Measurements from ENCODE around the gene ZNF503. TPM values are rescaled to one million over a fixed set of nuclear protein-coding genes. Genes with fewer than 3 reads are reported as not detected.

The ZNF503 gene
- total and polyA plus RNA-seq, 7 donors, result 1.1 to 5.7 (median 2.3) TPM

- Histone ChIP-seq H3K36me3 (ENCODE audit: insufficient read depth in 1 of 2, low read depth in 1 of 2) (no peaks in the 10 kb centered on the region), H3K9me3 (no peaks in the 10 kb centered on the region), H3K27me3 (ENCODE audit: insufficient read depth in 3 of 3, low read length in 2 of 3) (peaks cover 0 to 73% (median 4%) of the 10 kb centered on the region in 3 donors), H3K4me1 (no peaks in the 10 kb centered on the region), H3K4me3 (peak overlapping the region; percentile 90), H3K27ac (no peak overlapping the region)
- no peak for TF ChIP-seq CTCF (IDR thresholded peaks at IDR 0.05)
- no peak for ATAC-seq
- intact Hi-C loops (cut with DNase I), result loop anchor here (5.0 kb wide), 4 partner anchors 510 to 1150 kb away; no protein-coding TSS in a partner anchor
- WGBS, 3 donors, result 89 to 90% (median 90%) methylated on average over 19 of the region's 19 CpGs
- DNase-seq, result no peak
Observed at GRCh38 chr10:75397496-75398199, 3.9 kb downstream of the ZNF503 start.

GRCh38 chr10:75396631-75397495 is 4.7 kb downstream of the ZNF503 start:
- TF ChIP-seq CTCF (IDR thresholded peaks at IDR 0.05), result no peak
- Histone ChIP-seq H3K27me3 (ENCODE audit: insufficient read depth in 3 of 3, low read length in 2 of 3) (peaks cover 0 to 73% (median 4%) of the 10 kb centered on the region in 3 donors), H3K36me3 (ENCODE audit: insufficient read depth in 1 of 2, low read depth in 1 of 2) (no peaks in the 10 kb centered on the region), H3K4me3 (peak overlapping the region; percentile 51), H3K9me3 (no peaks in the 10 kb centered on the region), H3K27ac (no peak overlapping the region), H3K4me1 (no peaks in the 10 kb centered on the region)
- DNase-seq (peak; percentile 37 to 62), ATAC-seq (no peak)
- intact Hi-C loops (cut with DNase I), result loop anchor here (5.0 kb wide), 4 partner anchors 510 to 1150 kb away; no protein-coding TSS in a partner anchor
- 40 to 59% (median 51%) methylated on average over 57 to 71 of the region's 71 CpGs for WGBS, 3 donors

- Histone ChIP-seq H3K27ac (no peak overlapping the region), H3K36me3 (ENCODE audit: insufficient read depth in 1 of 2, low read depth in 1 of 2) (no peaks in the 10 kb centered on the region), H3K27me3 (ENCODE audit: insufficient read depth in 3 of 3, low read length in 2 of 3) (peaks cover 0 to 70% (median 4%) of the 10 kb centered on the region in 3 donors), H3K9me3 (no peaks in the 10 kb centered on the region), H3K4me1 (no peaks in the 10 kb centered on the region), H3K4me3 (peak overlapping the region; percentile 51)
- ATAC-seq, result no peak
- 19 to 42% (median 33%) methylated on average over 44 to 65 of the region's 65 CpGs for WGBS, 3 donors
- peak in 1 of 2 donors; percentile 39 for DNase-seq
- intact Hi-C loops (cut with DNase I), result loop anchor here (5.0 kb wide), 4 partner anchors 511 to 1151 kb away; no protein-coding TSS in a partner anchor
- no peak for TF ChIP-seq CTCF (IDR thresholded peaks at IDR 0.05)
Observed at GRCh38 chr10:75395932-75396630, 5.5 kb downstream of the ZNF503 start.

- no peaks in the 10 kb centered on the region for H3K9me3 ChIP-seq
- H3K36me3 ChIP-seq (ENCODE audit: insufficient read depth in 1 of 2, low read depth in 1 of 2), result no peaks in the 10 kb centered on the region
- H3K27me3 ChIP-seq (ENCODE audit: insufficient read depth in 3 of 3, low read length in 2 of 3), result peaks cover 0 to 65% (median 4%) of the 10 kb centered on the region in 3 donors
- intact Hi-C loops (cut with DNase I), result loop anchor here (5.0 kb wide), 4 partner anchors 512 to 1152 kb away; no protein-coding TSS in a partner anchor
- no peaks in the 10 kb centered on the region for H3K4me1 ChIP-seq
- H3K27ac ChIP-seq, result no peak overlapping the region
- DNase-seq, result peak; percentile 70 to 79
- TF ChIP-seq CTCF (IDR thresholded peaks at IDR 0.05), result peak; percentile 84
- 15 to 20% (median 17%) methylated on average over 39 to 64 of the region's 64 CpGs for WGBS, 3 donors
- peak; percentile 32 to 55 (median 42) for ATAC-seq
- peak overlapping the region; percentile 51 for H3K4me3 ChIP-seq
Observed at GRCh38 chr10:75395066-75395931, 6.3 kb downstream of the ZNF503 start.

Data from psoas muscle (tissue), 8 donors.